ENCODE data around the gene MKS1.

GRCh38 chr17:58250344-58251011, 31.4 kb upstream of the MKS1 start:
- no peak for TF ChIP-seq CTCF (conservative IDR thresholded peaks at IDR 0.05 in 1 of 2, IDR thresholded peaks at IDR 0.05 in 1 of 2; ENCODE audit: low read depth in 1 of 2, low read length in 2 of 2)
- no peak for TF ChIP-seq EZH2 (IDR thresholded peaks at IDR 0.05; ENCODE audit: low read length, missing control alignments)
